CD14-positive monocyte (primary cell): ENCODE data around the gene CRABP2. TPM values are rescaled to one million over a fixed set of nuclear protein-coding genes. Genes with fewer than 3 reads are reported as not detected.

Experiments
- DNase-seq, 3 donors: peaks; one replicate each; pipeline ENCODE4 v3.0.0-alpha.2; 2011 to 2022
- H2AFZ ChIP-seq: 2 replicates; pipeline ENCODE4 v1.6.0; 2012; ENCODE audit warnings: mild to moderate bottlenecking, low read depth, low read length, inconsistent platforms; ENCODE audit not compliant: insufficient read depth, poor library complexity, severe bottlenecking
- H3K27ac ChIP-seq, 2 donors: 1 replicate in 1 of 2; 2 replicates in 1 of 2; pipeline ENCODE4 v1.5.1; 2012 to 2013; ENCODE audit warnings: low read length in 2 of 2, control low read depth in 1 of 2, inconsistent platforms in 1 of 2, low read depth in 1 of 2, mild to moderate bottlenecking in 1 of 2
- H3K27me3 ChIP-seq, 2 donors: one replicate each; pipeline versions ENCODE4 v1.6.0 to v1.6.1; 2011 to 2013; ENCODE audit warnings: low read length in 2 of 2; ENCODE audit not compliant: control insufficient read depth in 2 of 2, insufficient read depth in 2 of 2
- H3K36me3 ChIP-seq, 2 donors: replicated peaks in 1 of 2; 1 replicate in 1 of 2; 2 replicates in 1 of 2; pipeline versions ENCODE4 v1.5.1 to v1.6.1; 2012 to 2013; ENCODE audit warnings: low read length in 2 of 2, control low read depth in 1 of 2, inconsistent platforms in 1 of 2, mild to moderate bottlenecking in 1 of 2; ENCODE audit not compliant: insufficient read depth in 2 of 2, control insufficient read depth in 1 of 2
- H3K4me1 ChIP-seq, 2 donors: 1 replicate in 1 of 2; 2 replicates in 1 of 2; pipeline versions ENCODE4 v1.5.1 to v1.6.1; 2012 to 2013; ENCODE audit warnings: low read length in 2 of 2, control low read depth in 1 of 2, inconsistent platforms in 1 of 2, mild to moderate bottlenecking in 1 of 2, moderate library complexity in 1 of 2; ENCODE audit not compliant: insufficient read depth in 2 of 2, control insufficient read depth in 1 of 2
- H3K4me2 ChIP-seq: replicated peaks from 2 replicates; pipeline ENCODE3; 2012; ENCODE audit warnings: low read length, moderate library complexity, mild to moderate bottlenecking; ENCODE audit not compliant: poor library complexity, severe bottlenecking; ENCODE audit errors: extremely low read depth
- H3K4me3 ChIP-seq, 3 experiments: fragments of 200-600 bp in 1 of 3; sonication (generic) in 1 of 3; replicated peaks in 1 of 3; 1 replicate in 2 of 3; 2 replicates in 1 of 3; pipeline ENCODE4 v1.5.1; 2011 to 2013; ENCODE audit warnings: low read length in 3 of 3, mild to moderate bottlenecking in 3 of 3, control low read depth in 2 of 3, low read depth in 2 of 3, inconsistent platforms in 1 of 3, moderate library complexity in 1 of 3
- H3K79me2 ChIP-seq: 2 replicates; pipeline ENCODE4 v1.6.0; 2012; ENCODE audit warnings: mild to moderate bottlenecking, control low read depth, inconsistent platforms, low read length, moderate library complexity; ENCODE audit not compliant: insufficient read depth
- H3K9ac ChIP-seq: 2 replicates; pipeline ENCODE4 v1.6.0; 2017; ENCODE audit warnings: low read length, mild to moderate bottlenecking; ENCODE audit not compliant: insufficient read depth, poor library complexity, severe bottlenecking
- H3K9me3 ChIP-seq, 2 donors: replicated peaks in 1 of 2; 1 replicate in 1 of 2; 2 replicates in 1 of 2; pipeline versions ENCODE4 v1.5.1 to v1.6.1; 2012 to 2013; ENCODE audit warnings: low read length in 2 of 2, control low read depth in 1 of 2; ENCODE audit not compliant: control insufficient read depth in 1 of 2, insufficient read depth in 1 of 2
- H4K20me1 ChIP-seq: 2 replicates; pipeline ENCODE4 v1.6.0; 2012; ENCODE audit warnings: mild to moderate bottlenecking, low read length, control low read depth, moderate library complexity; ENCODE audit not compliant: insufficient read depth
- H3K27ac Mint-ChIP-seq, 7 donors: one replicate each; pipeline ENCODE4 v1.8.0; 2020; ENCODE audit warnings: mild to moderate bottlenecking in 7 of 7, mixed read lengths in 7 of 7, moderate library complexity in 6 of 7, inconsistent platforms in 2 of 7
- H3K27me3 Mint-ChIP-seq, 3 donors: one replicate each; pipeline ENCODE4 v1.8.0; 2021 to 2022; ENCODE audit warnings: low read depth in 3 of 3, mild to moderate bottlenecking in 3 of 3, mixed read lengths in 3 of 3, moderate library complexity in 3 of 3, inconsistent platforms in 1 of 3
- H3K36me3 Mint-ChIP-seq, 2 donors: one replicate each; pipeline ENCODE4 v1.8.0; 2020; ENCODE audit warnings: mixed read lengths in 2 of 2, inconsistent platforms in 1 of 2, mild to moderate bottlenecking in 1 of 2
- H3K4me1 Mint-ChIP-seq: one replicate; pipeline ENCODE4 v1.8.0; 2020; ENCODE audit warnings: mild to moderate bottlenecking, mixed read lengths
- H3K4me3 Mint-ChIP-seq, 2 donors: one replicate each; pipeline ENCODE4 v1.8.0; 2020; ENCODE audit warnings: mild to moderate bottlenecking in 2 of 2, mixed read lengths in 2 of 2, moderate library complexity in 1 of 2
- H3K9me3 Mint-ChIP-seq, 7 donors: one replicate each; pipeline ENCODE4 v1.8.0; 2020 to 2022; ENCODE audit warnings: mixed read lengths in 7 of 7, mild to moderate bottlenecking in 6 of 7, moderate library complexity in 6 of 7, inconsistent platforms in 2 of 7
- CTCF ChIP-seq: fragments of 200-600 bp; IDR thresholded peaks from one replicate; pipeline ENCODE4 v1.8.0; 2022; ENCODE audit warnings: antibody characterized with exemption, mild to moderate bottlenecking
- WGBS: methylation state at CpG from one replicate; pipeline ENCODE4 v1.1.5; 2013; ENCODE audit warnings: missing lambda C conversion rate; ENCODE audit not compliant: insufficient coverage; 5-methylcytosine and 5-hydroxymethylcytosine counted together
- intact Hi-C, 2 donors: fragments of 100-400 bp; cut with micrococcal nuclease; formaldehyde crosslinking; loops; one replicate each; pipeline versions ENCODE4 v1.15.0 to v1.15.1; 2023
- polyA plus RNA-seq, 3 donors: library from polyadenylated mRNA; depleted of rRNA in 1 of 3; unstranded in 2 of 3; stranded (reverse) in 1 of 3; fragments of 300-500 nt in 2 of 3; fragments of >200 nt in 1 of 3; fragmentation: Illumina TruSeq in 2 of 3; gene quantifications; 1 replicate in 2 of 3; 2 replicates in 1 of 3; pipeline ENCODE4 v1.2.3, GENCODE V29; 2012 to 2021

The CRABP2 gene
- polyA plus RNA-seq, 3 donors, result 0.23 to 1.8 TPM; not detected in 1

GRCh38 chr1:156709031-156709430 is 3.6 kb upstream of the CRABP2 start:
- peaks cover 6% of the 10 kb centered on the region for H4K20me1 ChIP-seq
- H3K36me3 Mint-ChIP-seq, result peaks cover 10 to 16% of the 10 kb centered on the region in 2 donors
- TF ChIP-seq CTCF, result no peak
- H3K9me3 ChIP-seq, result peaks cover 0 to 15% of the 10 kb centered on the region in 2 donors
- H3K79me2 ChIP-seq, result no peaks in the 10 kb centered on the region
- no peak overlapping the region for H3K9ac ChIP-seq
- 92% methylated on average over 3 of the region's 4 CpGs for WGBS
- H3K27me3 Mint-ChIP-seq, result peaks cover 43 to 56% (median 49%) of the 10 kb centered on the region in 3 donors
- H3K4me1 Mint-ChIP-seq, result peaks cover 28% of the 10 kb centered on the region
- intact Hi-C loops, result no loop called here
- no peak overlapping the region for H3K4me3 ChIP-seq
- DNase-seq, result no peak
- no peak overlapping the region for H3K27ac ChIP-seq
- peaks cover 20 to 22% of the 10 kb centered on the region in 2 donors for H3K4me1 ChIP-seq
- H3K9me3 Mint-ChIP-seq, result peaks cover 0 to 20% (median 10%) of the 10 kb centered on the region in 7 donors
- H2AFZ ChIP-seq, result no peak overlapping the region
- H3K4me3 Mint-ChIP-seq, result no peak overlapping the region
- peaks cover 32 to 46% of the 10 kb centered on the region in 2 donors for H3K27me3 ChIP-seq
- H3K4me2 ChIP-seq, result no peak overlapping the region
- peak overlapping the region in 1 of 7 donors; percentile 40 for H3K27ac Mint-ChIP-seq
- H3K36me3 ChIP-seq, result no peaks in the 10 kb centered on the region

- intact Hi-C loops, result no loop called here
- Histone ChIP-seq H4K20me1 (peaks cover 6% of the 10 kb centered on the region), H3K4me2 (no peak overlapping the region), H3K27ac (no peak overlapping the region), H3K4me3 (no peak overlapping the region), H3K79me2 (no peaks in the 10 kb centered on the region), H3K4me1 (peaks cover 20 to 22% of the 10 kb centered on the region in 2 donors), H3K9ac (no peak overlapping the region), H3K9me3 (peaks cover 0 to 15% of the 10 kb centered on the region in 2 donors), H3K27me3 (peaks cover 40 to 54% of the 10 kb centered on the region in 2 donors), H2AFZ (no peak overlapping the region), H3K36me3 (no peaks in the 10 kb centered on the region)
- peaks cover 0 to 25% (median 10%) of the 10 kb centered on the region in 7 donors for H3K9me3 Mint-ChIP-seq
- TF ChIP-seq CTCF, result no peak
- 51% methylated on average over 2 of the region's 4 CpGs for WGBS
- H3K36me3 Mint-ChIP-seq, result peaks cover 10 to 16% of the 10 kb centered on the region in 2 donors
- H3K4me1 Mint-ChIP-seq, result peaks cover 28% of the 10 kb centered on the region
- H3K27me3 Mint-ChIP-seq, result peaks cover 51 to 64% (median 57%) of the 10 kb centered on the region in 3 donors
- peak overlapping the region in 1 of 2 donors; percentile 20 for H3K4me3 Mint-ChIP-seq
- H3K27ac Mint-ChIP-seq, result peak overlapping the region in 1 of 7 donors; percentile 10
- DNase-seq, result no peak
Measured at GRCh38 chr1:156708218-156708661, 2.9 kb upstream of the CRABP2 start.
